Measurements from ENCODE around the gene PTPRG. TPM values are rescaled to one million over a fixed set of nuclear protein-coding genes. Genes with fewer than 3 reads are reported as not detected.

PTPRG gene
- total RNA-seq, 2 experiments from 2014 or later, result 0.03 to 0.05 TPM

DNA sequence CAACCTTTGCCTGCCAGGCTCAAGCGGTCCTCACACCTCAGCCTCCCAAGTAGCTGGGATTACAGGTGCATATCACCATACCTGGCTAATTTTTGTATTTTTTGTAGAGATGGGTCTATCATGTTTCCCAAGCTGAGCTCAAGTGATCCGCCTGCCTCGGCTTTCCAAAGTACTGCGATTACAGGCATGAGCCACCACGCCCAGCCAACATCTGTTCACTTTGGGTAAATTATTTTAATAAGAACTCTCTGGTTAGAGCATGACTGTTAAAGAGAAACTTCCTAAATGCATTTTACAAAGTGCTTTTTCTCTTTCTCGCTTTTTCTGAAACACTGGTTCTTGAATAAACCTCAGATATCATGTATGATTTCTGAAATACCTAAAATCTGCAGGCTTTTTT lies 172.5 kb downstream of the PTPRG start:
- H3K4me1 ChIP-seq (ENCODE audit: insufficient read depth, low read length), result no peaks in the 10 kb centered on the region
- Mint-ChIP-seq H3K4me1 (ENCODE audit: low read depth) (no peaks in the 10 kb centered on the region), H3K27me3 (no peaks in the 10 kb centered on the region), H3K27ac (no peak overlapping the region), H3K4me3 (no peak overlapping the region), H3K9me3 (no peaks in the 10 kb centered on the region), H3K36me3 (ENCODE audit: low read depth) (no peaks in the 10 kb centered on the region)
- H3K27ac ChIP-seq (ENCODE audit: low read depth in 1 of 2, low read length in 2 of 2), result no peak overlapping the region
- H3K9me3 ChIP-seq (ENCODE audit: control insufficient read depth in 1 of 2, insufficient read depth in 1 of 2, low read length in 2 of 2), result peaks cover 0 to 3% of the 10 kb centered on the region in 2 experiments
- DNase-seq, result no peak
- POLR2A ChIA-PET, result no interaction called here
- CTCF ChIA-PET, result no interaction called here
- no peak overlapping the region for H3K4me3 ChIP-seq (ENCODE audit: low read length)
- H3K27me3 ChIP-seq (ENCODE audit: control insufficient read depth in 1 of 2, insufficient read depth in 2 of 2, low read length in 2 of 2), result no peaks in the 10 kb centered on the region
- no peaks in the 10 kb centered on the region for H3K36me3 ChIP-seq (ENCODE audit: insufficient read depth, low read length)
- intact Hi-C loops (cut with DNase I, micrococcal nuclease), result no loop called here
- no peak for TF ChIP-seq CTCF (IDR thresholded peaks at IDR 0.05)
- no peak for ATAC-seq (ENCODE audit: poor library complexity)

DNA sequence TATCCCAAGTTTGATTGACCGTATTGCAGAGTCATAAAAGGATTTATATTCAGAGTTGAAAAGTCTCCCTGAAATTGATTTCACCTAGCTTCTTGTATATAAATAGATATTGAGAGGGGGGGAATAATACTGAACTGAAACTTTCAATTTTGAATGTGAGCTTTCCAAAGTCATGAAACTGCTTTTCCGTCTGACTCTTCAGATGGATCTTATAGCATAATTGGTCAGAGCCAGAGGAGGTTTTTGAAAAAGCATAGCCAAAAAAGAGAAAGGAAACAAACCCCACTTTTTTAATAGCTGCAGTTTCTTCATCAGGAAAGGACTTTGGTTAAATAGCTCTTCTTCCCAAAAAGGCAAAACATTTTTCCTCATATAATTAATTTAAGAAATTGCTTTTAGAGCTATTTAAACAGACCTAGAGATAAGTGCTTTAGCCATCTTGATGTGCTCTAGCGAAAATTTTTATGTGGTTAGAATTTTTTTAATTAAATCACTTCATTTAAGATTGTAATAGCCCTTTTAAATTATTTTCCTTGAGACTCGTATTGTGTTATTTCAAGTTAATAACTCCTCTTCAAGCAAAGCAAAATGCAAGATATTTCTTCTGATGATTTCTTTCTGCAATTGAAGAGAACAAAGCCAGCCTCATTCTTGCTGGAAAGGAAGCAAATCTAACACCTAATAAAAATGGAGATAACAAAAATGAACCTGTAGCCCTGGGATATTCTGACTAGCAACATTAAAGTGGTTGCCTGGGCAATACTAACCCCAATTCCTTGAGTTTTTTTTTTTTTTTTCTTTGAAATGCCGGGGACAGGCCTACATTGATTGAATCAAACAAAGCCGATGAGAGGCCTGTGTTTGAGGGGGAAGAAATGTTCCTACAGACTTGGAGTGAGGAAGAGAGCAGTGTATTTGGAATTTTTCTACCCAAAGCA lies 173.6 kb downstream of the PTPRG start:
- Mint-ChIP-seq H3K9me3 (no peaks in the 10 kb centered on the region), H3K4me3 (no peak overlapping the region), H3K27me3 (no peaks in the 10 kb centered on the region), H3K4me1 (ENCODE audit: low read depth) (no peaks in the 10 kb centered on the region), H3K27ac (no peak overlapping the region), H3K36me3 (ENCODE audit: low read depth) (no peaks in the 10 kb centered on the region)
- Histone ChIP-seq H3K36me3 (ENCODE audit: insufficient read depth, low read length) (no peaks in the 10 kb centered on the region), H3K9me3 (ENCODE audit: control insufficient read depth in 1 of 2, insufficient read depth in 1 of 2, low read length in 2 of 2) (peaks cover 0 to 3% of the 10 kb centered on the region in 2 experiments), H3K4me3 (ENCODE audit: low read length) (no peak overlapping the region), H3K27me3 (ENCODE audit: control insufficient read depth in 1 of 2, insufficient read depth in 2 of 2, low read length in 2 of 2) (no peaks in the 10 kb centered on the region), H3K4me1 (ENCODE audit: insufficient read depth, low read length) (no peaks in the 10 kb centered on the region), H3K27ac (ENCODE audit: low read depth in 1 of 2, low read length in 2 of 2) (no peak overlapping the region)
- ChIA-PET CTCF (no interaction called here), POLR2A (no interaction called here)
- TF ChIP-seq CTCF (IDR thresholded peaks at IDR 0.05), result no peak
- ATAC-seq (ENCODE audit: poor library complexity) (no peak), DNase-seq (no peak)
- intact Hi-C loops (cut with DNase I, micrococcal nuclease), result no loop called here

DNA sequence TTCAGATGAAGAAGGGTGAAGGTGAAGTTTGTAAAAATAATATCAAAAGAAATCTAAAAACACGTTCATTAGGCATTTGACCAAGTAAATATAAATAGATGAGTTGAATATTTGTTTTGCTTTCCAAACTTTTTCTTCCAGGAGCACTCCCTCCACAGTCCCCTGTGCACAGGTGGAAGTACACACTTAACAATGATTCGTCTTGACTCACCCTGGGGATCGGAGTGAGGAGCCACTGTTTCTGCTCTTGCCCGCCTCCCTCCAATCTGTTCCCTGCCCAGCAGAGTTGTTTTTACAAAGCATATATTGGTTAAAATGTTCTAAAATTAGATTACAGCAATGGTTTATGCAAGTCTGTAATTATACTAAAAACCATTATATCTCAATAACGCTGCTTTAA lies 175.1 kb downstream of the PTPRG start:
- H3K36me3 Mint-ChIP-seq (ENCODE audit: low read depth), result no peaks in the 10 kb centered on the region
- CTCF ChIA-PET, result no interaction called here
- no peak for ATAC-seq (ENCODE audit: poor library complexity)
- no peaks in the 10 kb centered on the region for H3K27me3 ChIP-seq (ENCODE audit: control insufficient read depth in 1 of 2, insufficient read depth in 2 of 2, low read length in 2 of 2)
- H3K9me3 ChIP-seq (ENCODE audit: control insufficient read depth in 1 of 2, insufficient read depth in 1 of 2, low read length in 2 of 2), result peaks cover 0 to 3% of the 10 kb centered on the region in 2 experiments
- no peaks in the 10 kb centered on the region for H3K36me3 ChIP-seq (ENCODE audit: insufficient read depth, low read length)
- POLR2A ChIA-PET, result no interaction called here
- H3K4me1 Mint-ChIP-seq (ENCODE audit: low read depth), result no peaks in the 10 kb centered on the region
- H3K4me3 Mint-ChIP-seq, result no peak overlapping the region
- H3K4me3 ChIP-seq (ENCODE audit: low read length), result no peak overlapping the region
- H3K27ac ChIP-seq (ENCODE audit: low read depth in 1 of 2, low read length in 2 of 2), result no peak overlapping the region
- H3K9me3 Mint-ChIP-seq, result no peaks in the 10 kb centered on the region
- no peaks in the 10 kb centered on the region for H3K4me1 ChIP-seq (ENCODE audit: insufficient read depth, low read length)
- TF ChIP-seq CTCF (IDR thresholded peaks at IDR 0.05), result no peak
- intact Hi-C loops (cut with DNase I, micrococcal nuclease), result no loop called here
- no peaks in the 10 kb centered on the region for H3K27me3 Mint-ChIP-seq
- no peak for DNase-seq
- H3K27ac Mint-ChIP-seq, result no peak overlapping the region

All from CD4-positive, alpha-beta T cell (primary cell).